Measurements from ENCODE around the gene PRUNE1. TPM values are rescaled to one million over a fixed set of nuclear protein-coding genes. Genes with fewer than 3 reads are reported as not detected.

PRUNE1 gene
- total and polyA plus RNA-seq, 4 donors = 6.1 to 10.6 (median 9.4) TPM

DNA sequence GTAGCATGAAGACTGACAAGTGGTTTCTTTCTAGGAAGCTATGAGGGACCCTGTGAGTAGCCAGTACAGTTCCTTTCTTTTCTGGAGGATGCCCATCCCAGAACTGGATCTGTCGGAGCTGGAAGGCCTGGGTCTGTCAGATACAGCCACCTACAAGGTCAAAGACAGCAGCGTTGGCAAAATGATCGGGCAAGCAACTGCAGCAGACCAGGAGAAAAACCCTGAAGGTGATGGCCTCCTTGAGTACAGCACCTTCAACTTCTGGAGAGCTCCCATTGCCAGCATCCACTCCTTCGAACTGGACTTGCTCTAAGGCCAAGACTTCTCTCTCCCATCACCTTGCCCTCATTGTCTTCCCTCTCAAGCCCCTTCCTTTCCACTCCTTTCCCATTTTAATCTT is 58.9 kb downstream of the PRUNE1 start:
- Histone ChIP-seq H3K9ac (ENCODE audit: low read depth in 1 of 2, low read length in 2 of 2) (no peak overlapping the region), H3K9me3 (ENCODE audit: control insufficient read depth in 4 of 4, low read length in 3 of 4) (no peaks in the 10 kb centered on the region), H3K4me1 (ENCODE audit: control insufficient read depth in 4 of 4, insufficient read depth in 4 of 4, low read length in 3 of 4) (peaks cover 7 to 29% (median 21%) of the 10 kb centered on the region in 4 donors), H3K36me3 (ENCODE audit: control insufficient read depth in 4 of 4, insufficient read depth in 3 of 4, low read depth in 1 of 4, low read length in 3 of 4) (no peaks in the 10 kb centered on the region), H3K27ac (ENCODE audit: low read depth in 1 of 2, low read length in 2 of 2) (no peak overlapping the region), H3K4me3 (ENCODE audit: low read depth in 1 of 3, low read length in 3 of 3) (no peak overlapping the region), H3K27me3 (ENCODE audit: control insufficient read depth in 4 of 4, insufficient read depth in 4 of 4, low read length in 3 of 4) (no peaks in the 10 kb centered on the region)
- TF ChIP-seq ZBTB33 (IDR thresholded peaks at IDR 0.05) (no peak), TAF1 (conservative IDR thresholded peaks at IDR 0.05) (no peak), ATF3 (IDR thresholded peaks at IDR 0.05) (no peak), GABPA (IDR thresholded peaks at IDR 0.05 in 1 of 2, conservative IDR thresholded peaks at IDR 0.05 in 1 of 2) (no peak), RAD21 (IDR thresholded peaks at IDR 0.05) (no peak)
- TF ChIP-seq, protein P1, sequence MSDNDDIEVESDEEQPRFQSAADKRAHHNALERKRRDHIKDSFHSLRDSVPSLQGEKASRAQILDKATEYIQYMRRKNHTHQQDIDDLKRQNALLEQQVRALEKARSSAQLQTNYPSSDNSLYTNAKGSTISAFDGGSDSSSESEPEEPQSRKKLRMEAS (IDR thresholded peaks at IDR 0.05) = no peak
- 95% methylated on average over 4 of the region's 4 CpGs for WGBS
- no peak for DNase-seq (ENCODE audit: low spot score)

DNA sequence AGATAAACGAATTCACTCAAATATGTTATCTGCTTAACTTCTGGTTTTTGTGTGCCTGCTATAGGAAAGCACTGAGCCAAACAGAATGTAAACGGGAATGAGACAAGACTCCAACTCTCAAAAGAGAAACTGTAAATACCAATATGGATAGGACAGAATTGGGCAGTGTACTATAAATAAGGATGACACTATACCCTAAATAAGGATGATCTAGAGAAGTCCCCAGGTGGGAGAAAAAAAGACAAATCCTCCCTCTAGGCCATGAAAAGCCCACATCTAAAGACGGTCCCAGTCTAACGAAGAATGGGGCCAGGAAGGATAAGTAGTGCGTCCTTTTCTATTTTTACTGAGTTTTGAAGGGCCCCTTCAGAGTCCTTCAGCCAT is 60.8 kb downstream of the PRUNE1 start:
- Histone ChIP-seq H3K36me3 (ENCODE audit: control insufficient read depth in 4 of 4, insufficient read depth in 3 of 4, low read depth in 1 of 4, low read length in 3 of 4) (no peaks in the 10 kb centered on the region), H3K27me3 (ENCODE audit: control insufficient read depth in 4 of 4, insufficient read depth in 4 of 4, low read length in 3 of 4) (no peaks in the 10 kb centered on the region), H3K4me3 (ENCODE audit: low read depth in 1 of 3, low read length in 3 of 3) (no peak overlapping the region), H3K9ac (ENCODE audit: low read depth in 1 of 2, low read length in 2 of 2) (no peak overlapping the region), H3K27ac (ENCODE audit: low read depth in 1 of 2, low read length in 2 of 2) (no peak overlapping the region), H3K9me3 (ENCODE audit: control insufficient read depth in 4 of 4, low read length in 3 of 4) (no peaks in the 10 kb centered on the region), H3K4me1 (ENCODE audit: control insufficient read depth in 4 of 4, insufficient read depth in 4 of 4, low read length in 3 of 4) (peaks cover 7 to 29% (median 21%) of the 10 kb centered on the region in 4 donors)
- TF ChIP-seq ATF3 (IDR thresholded peaks at IDR 0.05) = no peak
- TF ChIP-seq ZBTB33 (IDR thresholded peaks at IDR 0.05) = no peak
- TF ChIP-seq EGR1 (IDR thresholded peaks at IDR 0.05; ENCODE audit: low read depth in 2 of 2) = no peak
- no peak for TF ChIP-seq RXRA (IDR thresholded peaks at IDR 0.05)
- TF ChIP-seq YY1 (IDR thresholded peaks at IDR 0.05) = no peak
- TF ChIP-seq, protein P1 (IDR thresholded peaks at IDR 0.05) = no peak
- TF ChIP-seq REST (IDR thresholded peaks at IDR 0.05) = no peak
- TF ChIP-seq HNF4G (IDR thresholded peaks at IDR 0.05) = no peak
- no peak for TF ChIP-seq SP1 (IDR thresholded peaks at IDR 0.05)
- TF ChIP-seq TAF1 (conservative IDR thresholded peaks at IDR 0.05) = no peak
- no peak for TF ChIP-seq FOXA2 (IDR thresholded peaks at IDR 0.05)
- no peak for TF ChIP-seq HNF4A (conservative IDR thresholded peaks at IDR 0.05)
- no peak for TF ChIP-seq GABPA (IDR thresholded peaks at IDR 0.05 in 1 of 2, conservative IDR thresholded peaks at IDR 0.05 in 1 of 2)
- TF ChIP-seq JUND (IDR thresholded peaks at IDR 0.05) = no peak
- TF ChIP-seq NR2F2 (IDR thresholded peaks at IDR 0.05) = no peak
- no peak for DNase-seq (ENCODE audit: low spot score)
- WGBS = 91% methylated on average over 5 of the region's 5 CpGs

All from liver (tissue), 9 donors.